ENCODE measurements around the gene API5.

Gene API5

DNA sequence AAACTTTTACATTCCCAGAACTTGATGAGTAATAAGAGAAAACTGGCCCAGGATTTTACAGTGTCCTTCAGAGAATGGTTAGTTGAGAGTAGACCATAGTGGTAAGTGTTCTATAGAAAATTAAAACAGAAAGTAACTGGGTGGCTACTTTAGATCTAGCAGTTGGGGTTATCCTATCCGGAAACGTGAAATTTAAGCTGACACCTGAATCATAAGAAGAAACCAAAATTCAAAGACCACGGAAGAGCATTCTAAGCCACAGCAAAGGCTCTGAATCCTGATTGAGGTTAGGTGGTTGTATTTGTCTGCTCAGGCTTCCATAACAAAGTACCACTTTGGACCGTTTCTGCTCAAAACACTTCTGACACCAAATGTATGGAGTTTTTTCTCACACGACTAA, 80.9 kb downstream of the API5 start:
- ChIA-PET CTCF (interaction anchor here (0.6 to 0.9 kb wide), 2 partner anchors 26 to 70 kb away, joined by 3 to 4 read pairs; no protein-coding TSS in a partner anchor), POLR2A (ENCODE audit: low non-redundant PET) (no interaction called here)
- TF ChIP-seq, protein P1, sequence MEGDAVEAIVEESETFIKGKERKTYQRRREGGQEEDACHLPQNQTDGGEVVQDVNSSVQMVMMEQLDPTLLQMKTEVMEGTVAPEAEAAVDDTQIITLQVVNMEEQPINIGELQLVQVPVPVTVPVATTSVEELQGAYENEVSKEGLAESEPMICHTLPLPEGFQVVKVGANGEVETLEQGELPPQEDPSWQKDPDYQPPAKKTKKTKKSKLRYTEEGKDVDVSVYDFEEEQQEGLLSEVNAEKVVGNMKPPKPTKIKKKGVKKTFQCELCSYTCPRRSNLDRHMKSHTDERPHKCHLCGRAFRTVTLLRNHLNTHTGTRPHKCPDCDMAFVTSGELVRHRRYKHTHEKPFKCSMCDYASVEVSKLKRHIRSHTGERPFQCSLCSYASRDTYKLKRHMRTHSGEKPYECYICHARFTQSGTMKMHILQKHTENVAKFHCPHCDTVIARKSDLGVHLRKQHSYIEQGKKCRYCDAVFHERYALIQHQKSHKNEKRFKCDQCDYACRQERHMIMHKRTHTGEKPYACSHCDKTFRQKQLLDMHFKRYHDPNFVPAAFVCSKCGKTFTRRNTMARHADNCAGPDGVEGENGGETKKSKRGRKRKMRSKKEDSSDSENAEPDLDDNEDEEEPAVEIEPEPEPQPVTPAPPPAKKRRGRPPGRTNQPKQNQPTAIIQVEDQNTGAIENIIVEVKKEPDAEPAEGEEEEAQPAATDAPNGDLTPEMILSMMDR (conservative IDR thresholded peaks at IDR 0.05; ENCODE audit: low read depth), result no peak
- DNase-seq (ENCODE audit: low spot score), result no peak
- H3K27ac ChIP-seq, result no peak overlapping the region

DNA sequence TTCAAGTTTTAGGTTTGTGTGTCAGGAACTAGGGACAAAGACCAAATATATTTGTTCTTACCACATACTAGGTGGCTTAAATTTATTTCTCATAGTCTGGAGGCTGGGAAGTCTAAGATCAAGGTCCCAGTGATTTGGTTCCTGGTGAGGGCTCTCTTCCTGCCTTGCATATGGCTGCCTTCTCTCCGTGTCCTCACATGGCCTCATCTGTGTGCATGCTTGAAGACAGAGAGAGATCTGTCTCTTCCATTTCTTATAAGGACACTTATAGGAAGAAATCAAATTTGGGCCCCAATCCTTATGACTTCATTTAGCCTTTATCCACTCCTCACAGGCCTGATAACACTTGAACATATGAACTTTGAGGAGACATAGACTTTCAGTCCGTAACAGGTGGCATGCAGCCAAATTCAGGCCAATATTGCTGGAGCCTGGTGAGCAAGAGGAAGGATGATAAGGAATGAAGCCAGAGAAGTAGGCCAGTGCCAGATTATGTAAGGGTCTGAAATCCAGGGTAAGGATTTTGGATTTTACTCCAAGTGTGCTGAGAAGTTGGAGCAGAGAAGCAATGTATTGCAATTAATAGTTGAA, 82.1 kb downstream of the API5 start:
- TF ChIP-seq, protein P1 (conservative IDR thresholded peaks at IDR 0.05; ENCODE audit: low read depth), result no peak
- no peak overlapping the region for H3K27ac ChIP-seq
- ChIA-PET CTCF (interaction anchor here (0.6 kb wide), 1 partner anchor 80 kb away, joined by 3 read pairs; no protein-coding TSS in a partner anchor), POLR2A (ENCODE audit: low non-redundant PET) (no interaction called here)
- no peak for DNase-seq (ENCODE audit: low spot score)

Measured in RWPE1 (cell line).